ENCODE measurements around the gene FN3K. TPM values are rescaled to one million over a fixed set of nuclear protein-coding genes. Genes with fewer than 3 reads are reported as not detected.

Gene FN3K
- total RNA-seq, 1 experiment from 2014 or later, result 28.3 TPM

DNA sequence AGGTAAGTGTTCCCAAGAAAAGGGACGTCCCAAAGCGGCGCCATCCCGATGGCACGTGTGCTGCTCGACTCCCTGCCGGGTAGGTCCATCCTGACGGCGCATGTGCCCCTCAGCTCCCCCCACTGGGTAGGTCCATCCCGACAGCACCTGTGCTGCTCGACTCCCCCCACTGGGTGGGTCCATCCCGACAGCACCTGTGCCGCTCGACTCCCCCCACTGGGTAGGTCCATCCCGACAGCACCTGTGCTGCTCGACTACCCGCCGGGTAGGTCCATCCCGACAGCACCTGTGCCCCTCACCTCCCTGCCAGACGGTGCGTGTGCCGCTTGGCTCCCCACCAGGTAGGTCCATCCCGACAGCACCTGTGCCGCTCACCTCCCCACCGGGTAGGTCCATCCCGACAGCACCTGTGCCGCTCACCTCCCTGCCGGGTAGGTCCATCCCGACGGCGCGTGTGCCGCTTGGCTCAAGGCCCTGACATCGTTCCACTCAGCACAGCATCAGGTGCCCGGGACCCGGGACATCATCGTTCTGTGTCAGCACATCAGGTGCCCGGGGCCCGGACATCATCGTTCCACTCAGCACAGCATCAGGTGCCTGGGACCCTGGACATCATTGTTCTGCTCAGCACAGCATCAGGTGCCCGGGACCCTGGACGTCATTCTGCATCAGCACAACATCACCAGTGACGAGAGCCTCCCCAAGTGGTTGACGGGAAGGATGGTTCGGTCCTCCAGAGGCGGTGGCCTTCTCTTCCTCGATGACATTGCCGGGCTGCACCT lies 5.7 kb upstream of the FN3K start:
- H3K79me2 ChIP-seq (ENCODE audit: insufficient read depth, low read length), result no peaks in the 10 kb centered on the region
- no peak overlapping the region for H3K9ac ChIP-seq (ENCODE audit: extremely low read depth, insufficient read length, low read length)
- no peaks in the 10 kb centered on the region for H3K23me2 ChIP-seq (ENCODE audit: insufficient read length, low read depth, low read length, poor library complexity, severe bottlenecking)
- no peak for DNase-seq
- Mint-ChIP-seq H3K4me1 (no peaks in the 10 kb centered on the region), H3K27me3 (ENCODE audit: low read depth) (no peaks in the 10 kb centered on the region; the same call in 1 of the 2 replicates), H3K27ac (no peak overlapping the region; a peak in 1 of 7 replicates), H3K4me3 (no peak overlapping the region), H3K9me3 (no peaks in the 10 kb centered on the region; a peak in 2 of 5 replicates), H3K36me3 (ENCODE audit: insufficient read depth in 1 of 3, low read depth in 3 of 3) (peaks cover 8 to 43% (median 31%) of the 10 kb centered on the region in 3 experiments; a peak in 6 of 7 replicates)
- no peaks in the 10 kb centered on the region for H3K27me3 ChIP-seq (ENCODE audit: insufficient read depth, low read length)
- H2BK12ac ChIP-seq (ENCODE audit: insufficient read length, low read depth, low read length), result no peak overlapping the region
- no peak overlapping the region for H3K4ac ChIP-seq (ENCODE audit: low read depth, low read length)
- no peak overlapping the region for H4K8ac ChIP-seq (replicated peaks; ENCODE audit: insufficient read length, low read depth, low read length)
- no peaks in the 10 kb centered on the region for H3K79me1 ChIP-seq (ENCODE audit: insufficient read depth, low read depth, low read length, poor library complexity, severe bottlenecking)
- no peak overlapping the region for H2AFZ ChIP-seq (ENCODE audit: low read length)
- no peak overlapping the region for H4K5ac ChIP-seq (ENCODE audit: insufficient read length, low read depth, low read length)
- H2BK120ac ChIP-seq (ENCODE audit: low read depth, low read length, poor library complexity, severe bottlenecking), result no peak overlapping the region
- no peak overlapping the region for H2AK5ac ChIP-seq (ENCODE audit: insufficient read length, low read length)
- H3K27ac ChIP-seq (ENCODE audit: insufficient read length, low read depth, low read length), result no peak overlapping the region
- no peaks in the 10 kb centered on the region for H4K20me1 ChIP-seq (ENCODE audit: control insufficient read depth, insufficient read depth, insufficient read length)
- H3K4me2 ChIP-seq (ENCODE audit: insufficient read depth, insufficient read length, low read length), result no peak overlapping the region
- H2BK20ac ChIP-seq (ENCODE audit: low read depth, low read length, poor library complexity, severe bottlenecking), result no peak overlapping the region
- WGBS (ENCODE audit: extremely low coverage, insufficient read length, low lambda C conversion rate), result no CpG with 5 or more reads among the region's 48 CpGs
- no peaks in the 10 kb centered on the region for H3K4me1 ChIP-seq (ENCODE audit: insufficient read depth, low read length)
- H3T11ph ChIP-seq (ENCODE audit: low read length), result no peak overlapping the region
- no peaks in the 10 kb centered on the region for H3K9me3 ChIP-seq (ENCODE audit: control insufficient read depth, low read depth, low read length)
- TF ChIP-seq, protein P1, sequence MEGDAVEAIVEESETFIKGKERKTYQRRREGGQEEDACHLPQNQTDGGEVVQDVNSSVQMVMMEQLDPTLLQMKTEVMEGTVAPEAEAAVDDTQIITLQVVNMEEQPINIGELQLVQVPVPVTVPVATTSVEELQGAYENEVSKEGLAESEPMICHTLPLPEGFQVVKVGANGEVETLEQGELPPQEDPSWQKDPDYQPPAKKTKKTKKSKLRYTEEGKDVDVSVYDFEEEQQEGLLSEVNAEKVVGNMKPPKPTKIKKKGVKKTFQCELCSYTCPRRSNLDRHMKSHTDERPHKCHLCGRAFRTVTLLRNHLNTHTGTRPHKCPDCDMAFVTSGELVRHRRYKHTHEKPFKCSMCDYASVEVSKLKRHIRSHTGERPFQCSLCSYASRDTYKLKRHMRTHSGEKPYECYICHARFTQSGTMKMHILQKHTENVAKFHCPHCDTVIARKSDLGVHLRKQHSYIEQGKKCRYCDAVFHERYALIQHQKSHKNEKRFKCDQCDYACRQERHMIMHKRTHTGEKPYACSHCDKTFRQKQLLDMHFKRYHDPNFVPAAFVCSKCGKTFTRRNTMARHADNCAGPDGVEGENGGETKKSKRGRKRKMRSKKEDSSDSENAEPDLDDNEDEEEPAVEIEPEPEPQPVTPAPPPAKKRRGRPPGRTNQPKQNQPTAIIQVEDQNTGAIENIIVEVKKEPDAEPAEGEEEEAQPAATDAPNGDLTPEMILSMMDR (conservative IDR thresholded peaks at IDR 0.05), result no peak
- no peak overlapping the region for H2BK5ac ChIP-seq (ENCODE audit: insufficient read length, low read length)
- H2BK15ac ChIP-seq (ENCODE audit: low read depth, low read length), result no peak overlapping the region
- no peak overlapping the region for H3K56ac ChIP-seq (ENCODE audit: insufficient read length, low read depth, low read length)
- H4K91ac ChIP-seq (ENCODE audit: insufficient read length, low read depth, low read length), result no peak overlapping the region
- no peak overlapping the region for H3K14ac ChIP-seq (ENCODE audit: insufficient read depth, low read length)
- no peak overlapping the region for H3K18ac ChIP-seq (ENCODE audit: insufficient read length, low read depth, low read length)
- H3K23ac ChIP-seq (ENCODE audit: insufficient read length, low read depth, low read length), result no peak overlapping the region

Data from H9 (cell line).